GM10847 (cell line): ENCODE data around the gene CDH8.

Experiments
- POLR2A ChIP-seq: IDR thresholded peaks from 2 replicates; pipeline ENCODE4 v1.6.1; 2011; ENCODE audit not compliant: insufficient read length; ENCODE audit errors: extremely low read depth

CDH8 gene

GRCh38 chr16:61862221-61863155, 173.8 kb downstream of the CDH8 start:
- no peak for TF ChIP-seq POLR2A

GRCh38 chr16:61858988-61859387, 177.2 kb downstream of the CDH8 start:
- no peak for TF ChIP-seq POLR2A

- no peak for TF ChIP-seq POLR2A
Observed at GRCh38 chr16:61842666-61843065, 193.6 kb downstream of the CDH8 start.

GRCh38 chr16:61836804-61837393, 199.3 kb downstream of the CDH8 start:
- no peak for TF ChIP-seq POLR2A

- TF ChIP-seq POLR2A = no peak
Observed at GRCh38 chr16:61834082-61834481, 202.2 kb downstream of the CDH8 start.

- no peak for TF ChIP-seq POLR2A
Observed at GRCh38 chr16:61831351-61831917, 204.8 kb downstream of the CDH8 start.

- no peak for TF ChIP-seq POLR2A
Observed at GRCh38 chr16:61829631-61830030, 206.6 kb downstream of the CDH8 start.

- TF ChIP-seq POLR2A = no peak
Observed at GRCh38 chr16:61823326-61823725, 212.9 kb downstream of the CDH8 start.

GRCh38 chr16:61820820-61821219, 215.4 kb downstream of the CDH8 start:
- TF ChIP-seq POLR2A = no peak

- TF ChIP-seq POLR2A = no peak
Observed at GRCh38 chr16:61820398-61820797, 215.8 kb downstream of the CDH8 start.

- no peak for TF ChIP-seq POLR2A
Observed at GRCh38 chr16:61818850-61819249, 217.4 kb downstream of the CDH8 start.

- no peak for TF ChIP-seq POLR2A
Observed at GRCh38 chr16:61817583-61818278, 218.5 kb downstream of the CDH8 start.

GRCh38 chr16:61814726-61815347, 221.4 kb downstream of the CDH8 start:
- no peak for TF ChIP-seq POLR2A

GRCh38 chr16:61813339-61813738, 222.9 kb downstream of the CDH8 start:
- no peak for TF ChIP-seq POLR2A

GRCh38 chr16:61812251-61812650, 224.0 kb downstream of the CDH8 start:
- no peak for TF ChIP-seq POLR2A
